Naive thymus-derived CD8-positive, alpha-beta T cell (primary cell): ENCODE results near the gene FOXO1. TPM values are rescaled to one million over a fixed set of nuclear protein-coding genes. Genes with fewer than 3 reads are reported as not detected.

Source experiments
- ATAC-seq, 2 donors: fragments of 150-1000 bp; cut with Tn5 transposase in 1 of 2; sonication (Bioruptor Pico), chemical (Tn5 transposase) in 1 of 2; 1 replicate in 1 of 2; 2 replicates in 1 of 2; pipeline ENCODE4 v1.10.0; 2021; ENCODE audit warnings: mild to moderate bottlenecking in 2 of 2, moderate library complexity in 2 of 2
- POLR2A ChIA-PET: fragments of 350-600 bp; sonication (Branson Sonifier 250); formaldehyde crosslinking; loops from one replicate; lab custom pipeline; 2021; ENCODE audit warnings: antibody characterized with exemption; lab: Charles Lee
- DNase-seq, 10 donors: peaks; one replicate each; pipeline versions ENCODE4 v3.0.0 to v3.0.0-alpha.2; 2020 to 2022
- H3K27ac Mint-ChIP-seq, 10 donors: one replicate each; pipeline ENCODE4 v1.8.0; 2020 to 2022; ENCODE audit warnings: mild to moderate bottlenecking in 10 of 10, mixed read lengths in 10 of 10, moderate library complexity in 4 of 10, inconsistent platforms in 1 of 10
- H3K27me3 Mint-ChIP-seq, 5 donors: one replicate each; pipeline ENCODE4 v1.8.0; 2021 to 2022; ENCODE audit warnings: mixed read lengths in 5 of 5
- H3K36me3 Mint-ChIP-seq, 3 donors: one replicate each; pipeline ENCODE4 v1.8.0; 2020 to 2022; ENCODE audit warnings: mixed read lengths in 3 of 3, mild to moderate bottlenecking in 2 of 3, inconsistent platforms in 1 of 3
- H3K4me1 Mint-ChIP-seq, 4 donors: one replicate each; pipeline ENCODE4 v1.8.0; 2021 to 2022; ENCODE audit warnings: mixed read lengths in 4 of 4
- H3K4me3 Mint-ChIP-seq, 10 donors: one replicate each; pipeline ENCODE4 v1.8.0; 2020 to 2022; ENCODE audit warnings: mild to moderate bottlenecking in 10 of 10, mixed read lengths in 10 of 10, moderate library complexity in 6 of 10, inconsistent platforms in 1 of 10
- H3K9me3 Mint-ChIP-seq, 9 donors: one replicate each; pipeline ENCODE4 v1.8.0; 2020 to 2022; ENCODE audit warnings: mixed read lengths in 9 of 9, mild to moderate bottlenecking in 3 of 9, inconsistent platforms in 1 of 9, moderate library complexity in 1 of 9
- polyA plus RNA-seq, 3 donors: library from polyadenylated mRNA; unstranded; fragments of 300-500 nt; fragmentation: Illumina TruSeq; gene quantifications; one replicate each; pipeline ENCODE4 v1.2.3, GENCODE V29; 2021
- total RNA-seq, 8 experiments: library from RNA in 2 of 8; stranded (reverse) in 2 of 8; gene quantifications; one replicate each; pipeline ENCODE4 v1.2.3 and lab custom pipeline; 2021 to 2026

FOXO1 gene
- total and polyA plus RNA-seq, 5 experiments from 2014 or later = 59.1 to 137 (median 101) TPM

- Mint-ChIP-seq H3K9me3 (no peaks in the 10 kb centered on the region), H3K27me3 (no peaks in the 10 kb centered on the region), H3K4me1 (peaks cover 48 to 97% (median 93%) of the 10 kb centered on the region in 4 donors), H3K27ac (peak overlapping the region; percentile 79 to 94 (median 92)), H3K4me3 (peak overlapping the region in 7 of 10 donors; percentile 17 to 85 (median 68)), H3K36me3 (peaks cover 0 to 5% (median 0%) of the 10 kb centered on the region in 3 donors)
- ATAC-seq (no peak), DNase-seq (no peak)
- POLR2A ChIA-PET = interaction anchor here (0.6 to 2.1 kb wide), 4 partner anchors 10 to 210 kb away, joined by 4 to 6 read pairs (median 4); partner anchors contain the start of gene FOXO1
Observed at GRCh38 chr13:40599124-40599523, 67.3 kb downstream of the FOXO1 start.

GRCh38 chr13:40598569-40598968 lies 67.9 kb downstream of the FOXO1 start:
- peak overlapping the region; percentile 77 to 94 (median 92) for H3K27ac Mint-ChIP-seq
- peaks cover 47 to 97% (median 93%) of the 10 kb centered on the region in 4 donors for H3K4me1 Mint-ChIP-seq
- POLR2A ChIA-PET = interaction anchor here (0.6 kb wide), 1 partner anchor 10 kb away, joined by 4 read pairs; no protein-coding TSS in a partner anchor
- no peak for ATAC-seq
- H3K9me3 Mint-ChIP-seq = no peaks in the 10 kb centered on the region
- H3K27me3 Mint-ChIP-seq = no peaks in the 10 kb centered on the region
- H3K36me3 Mint-ChIP-seq = peaks cover 0 to 7% (median 0%) of the 10 kb centered on the region in 3 donors
- DNase-seq = no peak
- peak overlapping the region in 8 of 10 donors; percentile 44 to 85 (median 70) for H3K4me3 Mint-ChIP-seq

DNA sequence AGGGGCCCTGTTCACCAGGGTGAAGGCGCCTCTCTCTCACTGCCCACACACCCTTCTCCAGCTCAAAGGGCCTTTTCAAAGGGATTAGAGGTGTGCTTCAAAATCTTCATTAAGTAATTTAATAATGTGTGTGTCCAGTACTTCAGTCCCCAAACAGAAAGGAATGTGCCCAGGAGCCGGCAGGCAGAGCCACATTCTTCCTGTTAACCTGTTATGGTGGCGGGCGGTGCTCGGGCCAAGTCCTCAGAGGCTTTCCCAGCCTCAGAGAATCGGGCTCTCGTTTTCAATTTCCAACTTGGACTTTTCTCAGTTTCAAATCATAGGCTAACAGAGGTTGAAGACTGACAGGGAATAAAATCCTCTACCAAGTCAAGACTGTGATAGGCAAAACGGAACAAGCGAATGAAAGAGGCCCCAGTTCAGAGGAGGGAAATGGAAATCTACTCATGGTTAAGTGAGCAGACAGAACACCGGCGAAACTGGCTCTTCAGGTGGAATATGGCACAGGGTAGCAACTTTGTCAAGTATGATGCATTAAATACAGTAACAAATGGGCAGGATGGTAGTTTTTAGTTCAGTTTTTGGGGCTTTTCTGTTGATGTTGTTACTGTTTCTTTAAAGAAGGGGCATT lies 68.6 kb downstream of the FOXO1 start:
- Mint-ChIP-seq H3K4me3 (peak overlapping the region in 9 of 10 donors; percentile 15 to 85 (median 68)), H3K36me3 (peaks cover 0 to 7% (median 0%) of the 10 kb centered on the region in 3 donors), H3K27ac (peak overlapping the region; percentile 72 to 94 (median 90)), H3K27me3 (no peaks in the 10 kb centered on the region), H3K4me1 (peaks cover 46 to 96% (median 92%) of the 10 kb centered on the region in 4 donors), H3K9me3 (no peaks in the 10 kb centered on the region)
- no peak for ATAC-seq
- POLR2A ChIA-PET = no interaction called here
- no peak for DNase-seq

DNA sequence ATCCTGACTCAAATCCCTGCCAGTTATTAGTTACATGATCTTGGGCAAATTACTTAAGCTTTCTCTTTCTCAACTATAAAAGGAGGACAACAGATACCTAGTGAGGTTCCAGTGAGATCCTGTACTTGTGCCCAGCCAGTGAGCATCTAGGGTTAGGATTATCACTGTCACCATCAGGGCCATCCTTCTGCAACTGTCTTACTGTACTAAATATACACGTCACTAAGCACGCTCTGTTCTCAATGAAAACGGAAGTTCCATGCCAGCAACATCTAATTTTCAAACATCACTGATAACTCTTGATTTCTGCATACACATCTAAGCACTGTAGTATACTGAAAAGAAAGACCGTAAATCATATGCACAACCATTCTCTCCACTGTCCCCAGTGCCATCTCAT lies 70.0 kb downstream of the FOXO1 start:
- ATAC-seq = peak; percentile 32 to 64
- H3K27ac Mint-ChIP-seq = peak overlapping the region; percentile 53 to 93 (median 88)
- H3K4me1 Mint-ChIP-seq = peaks cover 48 to 97% (median 94%) of the 10 kb centered on the region in 4 donors
- H3K9me3 Mint-ChIP-seq = no peaks in the 10 kb centered on the region
- POLR2A ChIA-PET = no interaction called here
- DNase-seq = peak in 3 of 10 donors; percentile 12 to 34 (median 24)
- H3K4me3 Mint-ChIP-seq = peak overlapping the region; percentile 20 to 75 (median 67)
- peaks cover 0 to 4% (median 0%) of the 10 kb centered on the region in 3 donors for H3K36me3 Mint-ChIP-seq
- H3K27me3 Mint-ChIP-seq = no peaks in the 10 kb centered on the region

DNA sequence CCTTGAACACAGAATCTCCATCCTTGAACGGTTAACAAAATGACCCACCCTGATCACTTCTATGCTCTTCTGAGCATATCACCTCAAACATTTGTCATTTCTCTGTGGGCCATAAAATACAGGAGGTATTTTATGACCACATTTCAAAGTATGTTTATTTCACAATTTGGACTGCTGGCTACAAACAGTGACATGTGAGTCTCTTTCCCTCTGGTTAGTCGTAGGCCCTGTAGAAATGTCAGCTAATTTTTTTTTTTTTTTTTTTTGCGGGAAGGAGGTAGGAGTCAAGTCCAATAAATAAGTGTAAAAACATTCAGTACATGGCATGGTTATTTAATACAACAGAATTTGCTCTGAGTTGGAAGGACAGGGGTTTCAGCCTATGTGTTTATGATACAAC lies 70.7 kb downstream of the FOXO1 start:
- H3K4me1 Mint-ChIP-seq = peaks cover 52 to 99% (median 97%) of the 10 kb centered on the region in 4 donors
- DNase-seq (no peak), ATAC-seq (no peak)
- peak overlapping the region in 7 of 10 donors; percentile 6 to 75 (median 32) for H3K4me3 Mint-ChIP-seq
- H3K27ac Mint-ChIP-seq = peak overlapping the region in 9 of 10 donors; percentile 28 to 93 (median 87)
- H3K9me3 Mint-ChIP-seq = no peaks in the 10 kb centered on the region
- POLR2A ChIA-PET = interaction anchor here (0.6 to 0.9 kb wide), 2 partner anchors 17 to 176 kb away, joined by 4 to 5 read pairs; no protein-coding TSS in a partner anchor
- peaks cover 0 to 4% (median 0%) of the 10 kb centered on the region in 3 donors for H3K36me3 Mint-ChIP-seq
- no peaks in the 10 kb centered on the region for H3K27me3 Mint-ChIP-seq

DNA sequence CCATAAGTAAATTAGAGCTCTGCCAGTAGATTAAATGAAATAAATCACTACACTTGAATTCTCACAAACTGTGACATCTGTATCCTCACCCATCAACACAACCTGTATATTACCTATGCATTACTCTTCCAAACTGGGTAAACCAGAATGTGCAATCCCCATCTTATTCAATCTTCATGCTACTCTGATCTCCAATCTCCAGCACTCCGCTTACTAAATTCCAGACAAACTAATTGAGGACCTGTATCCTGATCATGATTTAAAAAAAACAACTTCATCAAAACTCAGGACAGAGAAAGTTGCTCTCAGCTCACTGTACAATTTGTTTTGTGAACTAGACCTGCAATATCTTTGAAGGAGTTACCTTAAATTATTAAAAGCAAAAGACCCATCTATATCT lies 74.4 kb downstream of the FOXO1 start:
- ATAC-seq (no peak), DNase-seq (no peak)
- H3K27me3 Mint-ChIP-seq = no peaks in the 10 kb centered on the region
- peaks cover 0 to 4% (median 0%) of the 10 kb centered on the region in 3 donors for H3K36me3 Mint-ChIP-seq
- peak overlapping the region; percentile 23 to 94 (median 68) for H3K27ac Mint-ChIP-seq
- H3K9me3 Mint-ChIP-seq = no peaks in the 10 kb centered on the region
- peak overlapping the region in 9 of 10 donors; percentile 5 to 81 (median 41) for H3K4me3 Mint-ChIP-seq
- POLR2A ChIA-PET = interaction anchor here (0.7 kb wide), 1 partner anchor 10 kb away, joined by 3 read pairs; no protein-coding TSS in a partner anchor
- peaks cover 57 to 99% (median 97%) of the 10 kb centered on the region in 4 donors for H3K4me1 Mint-ChIP-seq

DNA sequence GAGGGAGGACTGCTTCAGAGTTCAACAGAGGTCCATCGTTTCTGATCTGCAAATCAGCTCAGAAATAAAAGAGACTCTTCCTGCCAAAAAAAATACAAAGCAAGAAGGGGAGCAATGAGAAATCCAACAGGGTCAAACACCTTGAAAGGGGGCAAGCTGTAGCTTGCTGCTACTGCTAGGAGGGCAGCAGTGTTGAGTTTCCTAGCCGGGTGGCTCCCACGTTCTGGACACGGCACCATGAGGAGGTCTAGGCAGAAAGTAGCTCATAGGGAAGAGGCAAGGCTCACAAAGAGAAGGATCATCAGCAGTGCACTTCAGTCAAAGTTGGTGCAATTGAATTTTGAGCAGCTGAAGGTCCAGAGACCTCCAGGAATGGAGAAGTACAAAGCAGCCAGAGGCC lies 75.3 kb downstream of the FOXO1 start:
- Mint-ChIP-seq H3K27me3 (no peaks in the 10 kb centered on the region), H3K9me3 (no peaks in the 10 kb centered on the region), H3K4me3 (peak overlapping the region; percentile 56 to 87 (median 78)), H3K27ac (peak overlapping the region; percentile 70 to 94 (median 86)), H3K36me3 (peaks cover 0 to 4% (median 0%) of the 10 kb centered on the region in 3 donors), H3K4me1 (peaks cover 58 to 99% (median 97%) of the 10 kb centered on the region in 4 donors)
- ATAC-seq (no peak), DNase-seq (no peak)
- POLR2A ChIA-PET = interaction anchor here (0.7 to 1.5 kb wide), 3 partner anchors 9 to 77 kb away, joined by 3 read pairs; no protein-coding TSS in a partner anchor

DNA sequence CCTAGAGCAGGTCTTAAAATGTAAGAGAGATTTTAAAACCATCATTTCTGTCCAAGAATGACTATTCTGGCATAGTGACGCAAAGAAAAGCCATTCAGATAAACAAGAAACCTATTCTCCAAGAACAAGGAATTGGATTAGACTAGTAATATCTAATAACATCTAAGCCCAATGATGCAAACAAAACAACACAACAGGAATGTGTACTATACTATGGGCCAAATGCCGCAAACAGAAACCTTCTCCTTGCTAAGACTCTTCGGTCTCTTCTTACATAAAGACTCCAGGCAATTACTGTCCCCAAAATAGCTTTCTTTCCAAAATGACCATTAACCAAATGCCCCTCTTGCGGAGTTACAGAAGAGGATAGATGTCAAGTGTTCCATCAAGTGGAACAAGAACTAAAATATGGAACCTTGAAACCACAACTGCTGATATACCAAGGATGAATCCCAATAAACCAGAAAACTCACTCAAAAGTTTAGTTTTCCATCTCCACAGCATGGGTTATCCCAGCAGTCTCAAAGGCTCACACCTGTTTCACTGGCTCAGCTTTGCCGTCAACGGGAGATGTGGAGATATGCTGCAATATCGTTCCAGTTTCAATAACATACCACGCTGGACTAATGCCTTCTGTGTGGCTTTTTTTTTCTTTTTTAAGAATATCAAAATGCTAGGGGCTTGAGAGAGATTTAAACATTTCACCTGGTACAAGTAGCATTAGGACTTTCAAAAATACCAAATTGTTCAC lies 76.2 kb downstream of the FOXO1 start:
- POLR2A ChIA-PET = interaction anchor here (1.0 to 1.5 kb wide), 2 partner anchors 10 to 78 kb away, joined by 3 read pairs; no protein-coding TSS in a partner anchor
- H3K36me3 Mint-ChIP-seq = peaks cover 0 to 2% (median 0%) of the 10 kb centered on the region in 3 donors
- ATAC-seq = no peak
- H3K27ac Mint-ChIP-seq = peak overlapping the region; percentile 70 to 94 (median 86)
- H3K4me3 Mint-ChIP-seq = peak overlapping the region; percentile 50 to 87 (median 78)
- peaks cover 60 to 99% (median 96%) of the 10 kb centered on the region in 4 donors for H3K4me1 Mint-ChIP-seq
- H3K27me3 Mint-ChIP-seq = no peaks in the 10 kb centered on the region
- no peak for DNase-seq
- H3K9me3 Mint-ChIP-seq = no peaks in the 10 kb centered on the region

DNA sequence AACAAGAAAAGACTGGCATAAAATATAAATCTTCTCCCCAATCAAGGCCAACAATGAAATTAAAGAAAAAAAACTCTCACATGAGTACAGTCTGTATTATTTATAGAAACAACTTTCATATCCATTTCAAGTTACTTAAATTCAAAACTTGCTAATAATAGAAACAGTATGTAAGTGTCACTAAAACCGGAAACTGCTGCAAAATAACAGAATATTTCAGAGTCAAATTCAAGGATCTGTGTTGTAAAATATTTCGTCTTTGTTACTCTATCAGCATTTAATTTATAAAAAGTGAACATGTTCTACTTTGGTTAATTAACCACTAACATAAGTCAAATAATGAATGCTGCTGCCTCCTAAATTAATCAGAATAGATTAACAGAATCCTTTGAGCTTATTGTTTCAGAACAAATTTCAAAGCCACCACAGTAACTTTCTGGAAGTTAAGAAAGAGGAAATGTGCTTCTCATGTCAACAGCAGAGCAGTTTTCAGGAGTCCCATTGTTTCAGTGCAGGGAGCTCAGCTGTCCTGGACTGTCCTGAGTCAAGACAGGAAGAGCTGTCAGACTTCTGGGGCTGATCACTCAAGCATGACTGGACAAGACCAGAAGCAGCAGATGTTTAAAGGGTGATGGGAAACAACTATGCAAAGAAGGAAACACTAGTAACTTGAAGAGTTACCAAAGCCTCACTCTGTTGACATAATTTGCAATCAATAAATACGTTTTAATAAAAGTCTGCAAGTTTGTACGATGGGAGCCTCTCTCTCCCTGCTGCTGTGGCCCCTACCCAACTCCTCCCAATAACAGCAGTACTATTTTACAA lies 76.9 kb downstream of the FOXO1 start:
- Mint-ChIP-seq H3K9me3 (no peaks in the 10 kb centered on the region), H3K36me3 (peaks cover 0 to 2% (median 0%) of the 10 kb centered on the region in 3 donors), H3K27me3 (no peaks in the 10 kb centered on the region), H3K27ac (peak overlapping the region; percentile 70 to 94 (median 86)), H3K4me1 (peaks cover 65 to 99% (median 97%) of the 10 kb centered on the region in 4 donors), H3K4me3 (peak overlapping the region; percentile 56 to 87 (median 78))
- DNase-seq = peak in 1 of 10 donors; percentile 16
- POLR2A ChIA-PET = interaction anchor here (1.5 kb wide), 1 partner anchor 79 kb away, joined by 3 read pairs; no protein-coding TSS in a partner anchor
- ATAC-seq = peak; percentile 22 to 48

- Mint-ChIP-seq H3K36me3 (peaks cover 7 to 9% (median 8%) of the 10 kb centered on the region in 3 donors), H3K4me1 (peaks cover 64 to 95% (median 92%) of the 10 kb centered on the region in 4 donors), H3K27ac (peak overlapping the region in 9 of 10 donors; percentile 33 to 93 (median 74)), H3K27me3 (no peaks in the 10 kb centered on the region), H3K9me3 (peaks cover 0 to 9% (median 8%) of the 10 kb centered on the region in 9 donors), H3K4me3 (peak overlapping the region in 9 of 10 donors; percentile 20 to 71 (median 63))
- DNase-seq (no peak), ATAC-seq (no peak)
- POLR2A ChIA-PET = no interaction called here
Observed at GRCh38 chr13:40588101-40588500, 78.3 kb downstream of the FOXO1 start.

- peaks cover 10 to 13% (median 10%) of the 10 kb centered on the region in 3 donors for H3K36me3 Mint-ChIP-seq
- POLR2A ChIA-PET = no interaction called here
- H3K27me3 Mint-ChIP-seq = no peaks in the 10 kb centered on the region
- ATAC-seq (peak in 1 of 2 donors; percentile 9), DNase-seq (no peak)
- H3K9me3 Mint-ChIP-seq = peaks cover 0 to 14% (median 10%) of the 10 kb centered on the region in 9 donors
- H3K27ac Mint-ChIP-seq = peak overlapping the region; percentile 72 to 93 (median 83)
- H3K4me1 Mint-ChIP-seq = peaks cover 64 to 95% (median 91%) of the 10 kb centered on the region in 4 donors
- H3K4me3 Mint-ChIP-seq = peak overlapping the region in 9 of 10 donors; percentile 28 to 73 (median 63)
Observed at GRCh38 chr13:40586886-40587565, 79.4 kb downstream of the FOXO1 start.
